ENCODE measurements around the gene DESI1. TPM values are rescaled to one million over a fixed set of nuclear protein-coding genes. Genes with fewer than 3 reads are reported as not detected.

Gene DESI1
- total and polyA plus RNA-seq, 12 donors = 11.4 to 82.8 (median 34.7) TPM

- intact Hi-C loops (cut with DNase I) = no loop called here
- Histone ChIP-seq H3K36me3 (replicated peaks in 1 of 2) (peaks cover 0 to 100% of the 10 kb centered on the region in 2 donors), H3K4me3 (no peak overlapping the region), H3K9me3 (replicated peaks in 1 of 3) (no peaks in the 10 kb centered on the region), H3K4me1 (replicated peaks in 1 of 2) (no peaks in the 10 kb centered on the region), H3K27me3 (no peaks in the 10 kb centered on the region), H3K27ac (no peak overlapping the region)
- TF ChIP-seq CTCF (IDR thresholded peaks at IDR 0.05) (no peak), POLR2A (IDR thresholded peaks at IDR 0.05) (no peak)
- 88 to 98% (median 93%) methylated on average over 3 of the region's 3 CpGs for WGBS, 4 donors
- no peak for DNase-seq
Observed at GRCh38 chr22:41654322-41654721, 33.5 kb upstream of the DESI1 start.

GRCh38 chr22:41650821-41651220 is 30.0 kb upstream of the DESI1 start:
- peaks cover 0 to 94% of the 10 kb centered on the region in 2 donors for H3K36me3 ChIP-seq (replicated peaks in 1 of 2)
- no peak overlapping the region for H3K4me3 ChIP-seq
- no peak for TF ChIP-seq CTCF (IDR thresholded peaks at IDR 0.05)
- no peak for TF ChIP-seq POLR2A (IDR thresholded peaks at IDR 0.05)
- intact Hi-C loops (cut with DNase I) = no loop called here
- no peak overlapping the region for H3K27ac ChIP-seq
- no peaks in the 10 kb centered on the region for H3K4me1 ChIP-seq (replicated peaks in 1 of 2)
- 90 to 96% (median 93%) methylated on average over 11 of the region's 11 CpGs for WGBS, 4 donors
- no peaks in the 10 kb centered on the region for H3K9me3 ChIP-seq (replicated peaks in 1 of 3)
- H3K27me3 ChIP-seq = no peaks in the 10 kb centered on the region
- DNase-seq = peak in 1 of 7 donors; percentile 45

GRCh38 chr22:41650229-41650628 is 29.4 kb upstream of the DESI1 start:
- Histone ChIP-seq H3K9me3 (replicated peaks in 1 of 3) (no peaks in the 10 kb centered on the region), H3K27ac (no peak overlapping the region), H3K36me3 (replicated peaks in 1 of 2) (peaks cover 0 to 94% of the 10 kb centered on the region in 2 donors), H3K4me3 (no peak overlapping the region), H3K27me3 (no peaks in the 10 kb centered on the region), H3K4me1 (replicated peaks in 1 of 2) (peaks cover 0 to under 1% of the 10 kb centered on the region in 2 donors)
- 87 to 100% (median 95%) methylated on average over 1 of the region's 1 CpG for WGBS, 4 donors
- DNase-seq = peak in 1 of 7 donors; percentile 13
- no peak for TF ChIP-seq POLR2A (IDR thresholded peaks at IDR 0.05)
- no peak for TF ChIP-seq CTCF (IDR thresholded peaks at IDR 0.05)
- intact Hi-C loops (cut with DNase I) = no loop called here

GRCh38 chr22:41648432-41648831 is 27.6 kb upstream of the DESI1 start:
- TF ChIP-seq CTCF (IDR thresholded peaks at IDR 0.05) = no peak
- no peak for TF ChIP-seq POLR2A (IDR thresholded peaks at IDR 0.05)
- Histone ChIP-seq H3K4me1 (replicated peaks in 1 of 2) (peaks cover 0 to 7% of the 10 kb centered on the region in 2 donors), H3K9me3 (replicated peaks in 1 of 3) (no peaks in the 10 kb centered on the region), H3K27me3 (no peaks in the 10 kb centered on the region), H3K4me3 (no peak overlapping the region), H3K27ac (peak overlapping the region in 1 of 5 donors; percentile 7), H3K36me3 (replicated peaks in 1 of 2) (peaks cover 0 to 87% of the 10 kb centered on the region in 2 donors)
- DNase-seq = no peak
- intact Hi-C loops (cut with DNase I) = no loop called here
- WGBS, 4 donors = 91 to 98% (median 93%) methylated on average over 1 of the region's 1 CpG
